Activated CD4-positive, alpha-beta T cell treated with anti-CD3 and anti-CD28 coated beads, Interleukin-2, Interleukin-4, amounts not matched to agents 100 ng/mL and 50 ng/mL, durations not matched to agents 16 hours and 8 hours (primary cell): ENCODE measurements around the gene UMODL1.

Experiments used
- DNase-seq: peaks from one replicate; pipeline ENCODE4 v3.0.0-alpha.2; 2020; ENCODE audit warnings: low spot score

UMODL1 gene

DNA sequence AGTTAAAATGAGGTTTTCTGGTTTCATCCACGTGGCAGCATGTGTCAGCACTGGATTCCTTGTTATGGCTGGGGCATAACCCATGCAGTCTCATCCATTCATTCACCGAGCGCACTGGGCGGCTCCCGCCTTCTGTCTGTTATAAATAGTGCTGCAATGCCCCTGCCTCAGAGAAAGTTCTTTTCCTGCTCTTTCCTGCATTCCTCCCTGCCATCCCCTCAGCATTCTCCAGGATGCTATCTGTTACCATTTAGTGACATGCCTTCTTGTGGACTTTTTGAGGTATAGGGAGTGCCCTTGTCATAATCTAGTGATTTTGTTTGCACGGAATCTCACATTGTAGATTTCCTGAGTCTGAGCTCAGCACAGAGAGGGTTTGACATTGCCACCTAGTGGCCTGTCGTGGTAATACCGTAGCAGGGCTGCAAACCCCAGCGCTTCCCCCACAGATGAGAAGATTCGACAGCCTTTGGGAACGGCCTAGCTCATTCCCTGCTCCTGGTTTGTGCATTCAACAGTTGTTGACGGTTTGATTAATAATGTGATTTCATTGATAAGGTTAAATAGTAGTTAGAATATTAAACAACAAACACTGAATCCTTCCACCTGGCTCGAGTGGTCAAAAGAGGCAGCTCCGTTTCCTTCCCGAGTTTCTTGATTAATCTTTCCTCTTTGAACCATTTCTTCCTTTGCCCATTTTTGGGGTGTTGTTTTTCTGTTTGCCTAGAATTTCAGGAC is 46.3 kb downstream of the UMODL1 start:
- peak; percentile 75 for DNase-seq

DNA sequence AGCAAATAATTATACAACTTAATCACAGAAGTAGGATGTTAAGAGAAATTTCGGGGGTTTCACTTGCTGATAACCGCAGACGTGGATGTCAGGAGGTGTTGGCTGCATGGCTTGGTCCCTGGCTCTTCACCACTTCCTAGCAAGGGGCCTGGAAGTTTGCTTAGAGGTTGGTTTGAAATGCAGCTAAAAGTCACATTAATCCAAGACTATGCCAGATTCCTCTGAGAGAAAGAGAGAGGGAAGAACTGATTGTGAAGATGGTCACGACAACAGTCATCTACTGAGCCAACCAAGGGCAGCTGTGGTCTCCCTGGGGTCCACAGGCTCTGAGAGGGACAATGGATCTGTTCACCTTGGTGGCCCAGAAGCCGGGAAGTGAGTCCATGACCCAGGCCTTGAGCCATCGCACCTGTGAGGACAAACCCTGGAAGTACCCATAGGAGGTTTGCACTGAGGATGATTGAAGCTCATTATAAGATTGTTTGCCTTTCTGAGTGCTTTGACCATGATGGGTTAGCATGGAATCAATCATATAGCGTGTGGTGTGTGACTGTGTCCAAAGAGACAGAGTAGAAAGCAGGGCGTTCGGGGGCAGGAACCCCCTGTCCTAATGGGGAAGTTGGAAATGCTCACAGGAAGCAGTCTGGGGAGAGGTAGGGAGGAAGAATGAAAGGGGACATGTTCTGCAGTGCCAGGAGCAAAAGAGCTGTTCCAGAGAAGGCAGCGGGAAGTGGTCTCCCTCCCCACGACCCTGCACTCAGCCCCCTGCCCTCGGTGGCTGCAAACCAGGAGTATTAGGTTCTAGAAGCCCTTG is 47.1 kb downstream of the UMODL1 start:
- DNase-seq, result no peak

GRCh38 chr21:42118901-42119300 is 47.8 kb downstream of the UMODL1 start:
- DNase-seq, result no peak

GRCh38 chr21:42120101-42120902 is 49.2 kb downstream of the UMODL1 start:
- DNase-seq, result no peak

GRCh38 chr21:42120903-42121535 is 49.9 kb downstream of the UMODL1 start:
- DNase-seq, result no peak

DNA sequence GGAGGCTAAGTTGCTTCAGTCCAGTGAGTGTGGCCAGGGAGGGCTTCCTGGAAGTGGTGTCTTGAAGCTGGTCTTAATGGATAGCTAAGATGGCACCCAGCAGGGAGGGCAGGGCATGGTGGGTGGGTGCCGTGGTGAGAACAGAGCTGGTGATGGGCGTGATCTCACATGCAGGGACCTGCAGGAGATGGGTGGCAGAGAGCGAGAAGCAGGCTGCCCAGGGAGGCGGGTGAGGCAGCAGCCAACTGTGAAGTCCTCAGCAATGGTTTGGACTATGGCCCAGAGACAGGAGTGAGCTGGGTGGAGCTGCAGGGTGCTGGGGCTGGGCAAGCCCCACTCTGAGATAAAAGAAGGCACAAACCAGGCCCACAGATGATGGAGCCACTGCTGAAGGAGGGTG is 50.7 kb downstream of the UMODL1 start:
- DNase-seq, result no peak

DNA sequence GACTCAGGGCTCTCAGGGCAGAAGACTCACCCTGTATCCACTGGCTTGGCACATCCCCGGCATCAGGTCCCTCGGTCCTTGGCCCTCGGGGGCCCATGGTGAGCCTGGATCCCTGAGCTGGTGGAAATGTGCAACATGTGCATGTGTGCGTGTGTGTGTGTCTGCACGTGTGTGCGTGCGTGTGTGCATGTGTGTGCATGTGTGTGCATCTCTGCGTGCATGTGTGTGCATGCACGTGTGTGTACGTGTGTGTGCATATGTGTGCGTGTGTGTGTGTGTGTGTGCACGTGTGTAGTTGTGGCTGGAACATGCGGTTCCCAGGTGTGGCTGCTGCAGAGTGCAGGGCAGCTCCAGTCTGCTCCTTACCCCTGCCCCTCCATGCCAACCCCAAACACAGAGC is 51.3 kb downstream of the UMODL1 start:
- no peak for DNase-seq

- no peak for DNase-seq
Observed at GRCh38 chr21:42122808-42123207, 51.7 kb downstream of the UMODL1 start.

DNA sequence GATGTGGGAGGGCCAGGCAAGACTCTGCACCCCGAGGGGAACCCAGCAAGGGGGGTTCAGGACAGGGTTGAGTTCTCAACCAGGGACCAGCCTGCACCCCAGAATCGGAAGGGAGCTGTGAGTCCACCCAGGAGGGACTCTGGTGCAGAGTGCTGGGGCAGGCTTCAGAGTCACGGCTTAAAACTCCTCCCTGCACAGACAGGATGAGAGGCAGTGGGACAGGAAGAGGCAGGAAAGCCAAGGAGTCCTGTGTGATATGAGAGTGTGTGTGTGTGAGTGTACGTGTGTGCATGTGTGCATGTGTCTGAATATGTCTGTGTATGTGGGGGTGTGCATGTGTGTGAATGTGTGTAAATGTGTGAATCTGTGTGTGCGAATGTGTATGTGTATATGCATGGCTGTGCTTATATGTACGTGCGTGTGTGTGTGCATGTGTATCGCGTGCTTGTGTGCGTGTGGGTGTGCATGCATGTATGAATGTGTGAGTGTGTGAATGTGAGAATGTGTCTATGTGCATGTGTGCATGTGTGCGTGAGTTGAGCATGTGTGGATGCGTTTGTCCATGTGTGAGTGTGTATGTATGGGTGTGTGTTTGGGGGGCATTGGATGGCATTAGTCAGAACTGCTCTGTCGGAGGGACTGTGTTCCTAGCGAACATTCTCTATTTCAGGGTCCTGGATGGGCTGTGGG is 52.2 kb downstream of the UMODL1 start:
- no peak for DNase-seq

DNA sequence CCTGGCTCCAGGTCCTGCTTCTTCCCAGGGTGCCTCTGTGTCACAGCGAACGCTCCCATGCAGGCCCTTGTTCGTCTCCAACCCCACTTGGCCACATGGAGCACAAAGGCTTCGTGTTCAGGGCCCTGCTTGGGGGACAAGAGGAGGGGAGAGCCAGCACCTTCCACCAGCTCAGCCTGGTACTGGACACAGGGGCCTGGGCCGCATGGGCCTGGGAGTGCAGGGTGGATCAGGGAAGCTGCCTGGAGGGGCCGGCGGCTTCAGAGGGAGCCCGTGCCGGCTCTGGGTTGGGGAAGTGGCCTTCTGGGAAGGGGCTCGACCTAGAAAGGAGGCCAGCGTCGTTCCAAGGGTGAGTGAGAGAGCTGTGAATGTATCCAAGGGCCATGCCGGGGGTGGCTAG is 53.0 kb downstream of the UMODL1 start:
- no peak for DNase-seq

DNA sequence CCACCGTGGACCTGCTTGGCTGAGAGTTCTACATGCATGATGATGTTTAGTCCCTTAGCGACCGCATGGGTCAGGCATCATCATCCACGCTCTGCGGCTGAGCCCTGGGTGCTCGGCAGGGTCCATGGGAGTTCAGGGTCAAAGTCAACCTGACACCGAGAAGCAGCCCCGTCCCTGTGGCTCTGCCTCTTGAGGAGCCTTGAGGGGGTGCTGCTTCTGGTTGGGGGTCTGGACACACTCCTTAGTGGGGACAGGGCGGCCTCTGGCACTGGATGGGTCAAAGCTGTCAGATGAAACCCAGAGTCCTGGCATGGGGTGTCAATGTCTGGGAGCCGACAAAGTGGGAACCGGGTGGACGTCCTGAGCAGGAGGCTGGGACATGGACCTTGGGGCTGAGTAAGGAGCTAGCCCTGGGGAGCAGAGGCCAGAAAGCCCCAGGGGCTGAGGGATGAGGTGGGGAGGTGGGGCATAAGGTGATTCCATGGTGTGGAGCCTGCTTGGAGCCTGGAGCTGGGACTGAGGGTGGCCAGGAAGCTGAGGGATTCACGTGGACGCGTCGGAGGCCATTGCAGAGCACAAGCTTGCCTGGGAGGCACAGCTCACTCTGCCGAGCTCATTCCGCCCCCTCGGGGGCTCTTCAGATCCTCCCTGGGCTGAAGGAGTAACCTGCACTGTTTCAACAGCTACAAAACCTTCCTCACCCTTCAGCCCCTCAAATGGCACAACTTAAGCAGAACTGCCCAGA is 53.9 kb downstream of the UMODL1 start:
- no peak for DNase-seq

DNA sequence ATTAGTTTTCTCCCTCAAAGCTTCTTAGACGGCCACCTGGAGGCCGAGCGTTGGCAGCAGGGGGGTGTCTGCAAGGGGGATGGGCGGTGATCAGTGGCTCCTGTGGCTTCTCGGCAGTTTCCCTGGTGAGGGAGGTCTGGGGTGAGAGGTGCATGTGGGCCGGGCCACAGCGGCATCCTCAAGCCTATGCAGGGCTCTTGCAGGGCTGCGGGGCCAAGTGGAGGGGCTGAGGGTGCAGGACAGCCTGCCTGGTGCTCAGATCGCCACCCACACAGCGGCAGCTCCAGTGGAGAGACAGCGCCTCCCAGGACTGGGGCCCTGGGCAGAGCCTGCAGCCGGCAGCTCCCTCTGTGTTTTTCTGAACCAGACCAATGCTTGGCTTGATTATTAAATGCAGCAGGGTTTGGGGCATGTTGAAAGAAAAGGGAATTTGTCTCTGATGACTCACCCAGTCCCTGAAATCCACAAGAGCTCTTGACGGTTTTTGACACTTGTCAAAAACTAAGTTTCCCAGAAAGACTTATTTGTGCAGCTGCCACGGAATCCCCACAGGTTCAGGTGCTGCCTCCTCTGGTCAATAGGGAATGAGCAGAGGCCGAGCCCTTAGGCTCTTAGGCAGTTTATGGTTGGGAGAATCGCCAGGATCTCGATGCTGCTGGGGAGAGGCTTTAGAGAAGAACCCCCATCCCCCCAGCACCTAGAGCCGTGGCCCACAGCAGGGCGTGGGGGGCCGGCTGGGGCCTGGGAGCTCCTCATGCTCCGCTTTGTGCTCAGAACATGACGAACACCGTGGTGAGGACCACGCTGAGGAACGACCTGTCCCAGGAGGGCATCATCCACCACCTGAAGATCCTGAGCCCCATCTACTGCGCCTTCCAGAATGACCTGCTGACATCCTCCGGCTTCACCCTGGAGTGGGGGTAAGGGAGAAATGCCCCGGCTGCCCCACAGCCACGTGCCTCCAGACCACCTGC is 54.7 kb downstream of the UMODL1 start:
- DNase-seq, result no peak

- DNase-seq, result no peak
Observed at GRCh38 chr21:42127164-42128150, 56.3 kb downstream of the UMODL1 start.

GRCh38 chr21:42129300-42130266 is 58.5 kb downstream of the UMODL1 start:
- DNase-seq, result no peak

DNA sequence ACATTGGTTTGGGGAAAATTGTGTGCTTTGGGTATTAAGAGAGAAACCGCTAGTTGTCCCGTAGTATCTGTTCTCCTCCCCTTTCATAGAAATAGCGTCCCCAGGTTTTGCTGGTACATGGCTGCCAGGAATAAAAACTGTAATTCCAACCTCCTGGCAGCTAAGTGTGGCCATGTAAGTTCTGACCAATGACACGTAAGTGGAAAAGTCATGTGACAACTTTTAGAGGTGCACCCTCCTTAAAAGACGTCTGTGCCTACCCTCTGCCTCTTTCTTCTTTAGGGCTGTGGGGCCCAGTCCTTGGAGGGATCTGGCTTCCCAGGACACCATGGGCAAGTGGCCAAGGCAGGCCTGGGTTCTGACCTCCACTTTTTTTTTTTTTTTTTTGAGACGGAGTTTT is 59.3 kb downstream of the UMODL1 start:
- no peak for DNase-seq

GRCh38 chr21:42132183-42132582 is 61.1 kb downstream of the UMODL1 start:
- no peak for DNase-seq

DNA sequence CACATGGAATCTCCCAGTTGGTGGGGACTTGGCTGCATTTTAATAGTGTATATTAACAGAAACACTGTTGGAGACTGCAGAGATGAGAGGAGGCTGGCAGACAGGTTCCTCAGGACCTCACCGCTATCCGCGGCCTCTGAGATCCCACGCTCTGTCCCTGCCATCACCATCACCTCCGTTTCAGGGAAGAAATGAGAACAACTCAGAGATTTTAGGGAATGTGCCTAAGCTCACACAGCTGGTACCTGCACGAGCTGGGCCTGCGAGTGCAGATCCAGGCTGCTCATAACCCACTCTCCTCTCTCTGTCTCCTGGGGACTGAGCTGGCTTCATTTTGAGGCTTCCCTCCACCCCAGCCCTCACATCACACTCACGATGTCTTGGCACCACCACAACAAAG is 62.0 kb downstream of the UMODL1 start:
- DNase-seq, result no peak
